H9 (cell line): Measurements from ENCODE around the gene PNO1. TPM values are rescaled to one million over a fixed set of nuclear protein-coding genes. Genes with fewer than 3 reads are reported as not detected.

Experiments used
- DNase-seq: peaks from one replicate; pipeline ENCODE4 v3.0.0-alpha.2; 2017
- H2AFZ ChIP-seq: one replicate; pipeline ENCODE4 v1.6.1; 2013; ENCODE audit warnings: mild to moderate bottlenecking, low read length, control low read depth, moderate library complexity
- H2AK5ac ChIP-seq: 2 replicates; pipeline ENCODE4 v1.6.1; 2013; ENCODE audit warnings: low read length, control low read depth, mixed read lengths; ENCODE audit not compliant: insufficient read length
- H2BK120ac ChIP-seq: one replicate; pipeline ENCODE4 v1.6.1; 2013; ENCODE audit warnings: low read depth, mild to moderate bottlenecking, low read length, control low read depth, inconsistent platforms; ENCODE audit not compliant: poor library complexity, severe bottlenecking
- H2BK12ac ChIP-seq: 2 replicates; pipeline ENCODE4 v1.6.1; 2013; ENCODE audit warnings: low read length, control low read depth, mixed read lengths, low read depth; ENCODE audit not compliant: insufficient read length
- H2BK15ac ChIP-seq: 2 replicates; pipeline ENCODE4 v1.6.1; 2013; ENCODE audit warnings: low read depth, low read length, control low read depth
- H2BK20ac ChIP-seq: one replicate; pipeline ENCODE4 v1.6.1; 2013; ENCODE audit warnings: low read depth, mild to moderate bottlenecking, low read length, control low read depth, inconsistent platforms; ENCODE audit not compliant: poor library complexity, severe bottlenecking
- H2BK5ac ChIP-seq: 2 replicates; pipeline ENCODE4 v1.6.1; 2013; ENCODE audit warnings: low read length, control low read depth, mixed read lengths; ENCODE audit not compliant: insufficient read length
- H3K14ac ChIP-seq: 2 replicates; pipeline ENCODE4 v1.6.1; 2013; ENCODE audit warnings: low read length, control low read depth; ENCODE audit not compliant: insufficient read depth
- H3K18ac ChIP-seq: 2 replicates; pipeline ENCODE4 v1.6.1; 2013; ENCODE audit warnings: low read depth, mild to moderate bottlenecking, mixed read lengths, low read length, control low read depth; ENCODE audit not compliant: insufficient read length
- H3K23ac ChIP-seq: 2 replicates; pipeline ENCODE4 v1.6.1; 2013; ENCODE audit warnings: low read length, control low read depth, mixed read lengths, low read depth; ENCODE audit not compliant: insufficient read length
- H3K23me2 ChIP-seq: 2 replicates; pipeline ENCODE4 v1.6.1; 2013; ENCODE audit warnings: low read depth, mild to moderate bottlenecking, mixed read lengths, low read length, control low read depth; ENCODE audit not compliant: insufficient read length, poor library complexity, severe bottlenecking
- H3K27ac ChIP-seq: 2 replicates; pipeline ENCODE4 v1.5.1; 2013; ENCODE audit warnings: low read length, control low read depth, mixed read lengths, low read depth; ENCODE audit not compliant: insufficient read length
- H3K27me3 ChIP-seq: 2 replicates; pipeline ENCODE4 v1.6.1; 2013; ENCODE audit warnings: low read length, control low read depth, inconsistent platforms; ENCODE audit not compliant: insufficient read depth
- H3K4ac ChIP-seq: 2 replicates; pipeline ENCODE4 v1.6.1; 2013; ENCODE audit warnings: low read depth, mild to moderate bottlenecking, control low read depth, inconsistent platforms, low read length, moderate library complexity
- H3K4me1 ChIP-seq: 2 replicates; pipeline ENCODE4 v1.6.1; 2013; ENCODE audit warnings: low read length, control low read depth, inconsistent platforms; ENCODE audit not compliant: insufficient read depth
- H3K4me2 ChIP-seq: 2 replicates; pipeline ENCODE4 v1.6.1; 2013; ENCODE audit warnings: low read length, control low read depth, mixed read lengths; ENCODE audit not compliant: insufficient read length, insufficient read depth
- H3K56ac ChIP-seq: 2 replicates; pipeline ENCODE4 v1.6.1; 2013; ENCODE audit warnings: low read depth, mild to moderate bottlenecking, mixed read lengths, low read length, control low read depth; ENCODE audit not compliant: insufficient read length
- H3K79me1 ChIP-seq: 2 replicates; pipeline ENCODE4 v1.6.1; 2013; ENCODE audit warnings: low read depth, mild to moderate bottlenecking, moderate library complexity, low read length, control low read depth, inconsistent platforms; ENCODE audit not compliant: insufficient read depth, poor library complexity, severe bottlenecking
- H3K79me2 ChIP-seq: 2 replicates; pipeline ENCODE4 v1.6.1; 2013; ENCODE audit warnings: low read length, control low read depth, inconsistent platforms; ENCODE audit not compliant: insufficient read depth
- H3K9ac ChIP-seq: 2 replicates; pipeline ENCODE4 v1.6.1; 2013; ENCODE audit warnings: low read length, control low read depth, mixed read lengths; ENCODE audit not compliant: insufficient read length; ENCODE audit errors: extremely low read depth
- H3K9me3 ChIP-seq: one replicate; pipeline ENCODE4 v1.6.1; 2013; ENCODE audit warnings: low read depth, low read length, inconsistent platforms; ENCODE audit not compliant: control insufficient read depth
- H3T11ph ChIP-seq: one replicate; pipeline ENCODE4 v1.6.1; 2013; ENCODE audit warnings: mild to moderate bottlenecking, low read length, control low read depth, inconsistent platforms
- H4K20me1 ChIP-seq: one replicate; pipeline ENCODE4 v1.6.1; 2013; ENCODE audit not compliant: control insufficient read depth, insufficient read length, insufficient read depth
- H4K5ac ChIP-seq: 2 replicates; pipeline ENCODE4 v1.6.1; 2013; ENCODE audit warnings: low read depth, mild to moderate bottlenecking, mixed read lengths, low read length, control low read depth; ENCODE audit not compliant: insufficient read length
- H4K8ac ChIP-seq: replicated peaks from 2 replicates; pipeline ENCODE4 v1.6.1; 2013; ENCODE audit warnings: low read length, control low read depth, mixed read lengths, low read depth; ENCODE audit not compliant: insufficient read length
- H4K91ac ChIP-seq: 2 replicates; pipeline ENCODE4 v1.6.1; 2013; ENCODE audit warnings: low read depth, mild to moderate bottlenecking, moderate library complexity, mixed read lengths, low read length, control low read depth; ENCODE audit not compliant: insufficient read length
- H3K27ac Mint-ChIP-seq, 3 experiments: 2 replicates in 2 of 3; 3 replicates in 1 of 3; pipeline ENCODE4 v1.8.0; 2020 to 2021; ENCODE audit warnings: mixed read lengths in 3 of 3, mild to moderate bottlenecking in 1 of 3, moderate library complexity in 1 of 3
- H3K27me3 Mint-ChIP-seq: 2 replicates; pipeline ENCODE4 v1.8.0; 2021; ENCODE audit warnings: low read depth, mild to moderate bottlenecking, moderate library complexity, mixed read lengths
- H3K36me3 Mint-ChIP-seq, 3 experiments: 2 replicates in 2 of 3; 3 replicates in 1 of 3; pipeline ENCODE4 v1.8.0; 2020 to 2021; ENCODE audit warnings: low read depth in 3 of 3, mixed read lengths in 3 of 3; ENCODE audit not compliant: insufficient read depth in 1 of 3
- H3K4me1 Mint-ChIP-seq, 2 experiments: 2 replicates each; pipeline ENCODE4 v1.8.0; 2020; ENCODE audit warnings: mixed read lengths in 2 of 2
- H3K4me3 Mint-ChIP-seq, 2 experiments: 2 replicates in 1 of 2; 3 replicates in 1 of 2; pipeline ENCODE4 v1.8.0; 2020 to 2021; ENCODE audit warnings: mild to moderate bottlenecking in 2 of 2, mixed read lengths in 2 of 2, moderate library complexity in 1 of 2
- H3K9me3 Mint-ChIP-seq, 2 experiments: 2 replicates in 1 of 2; 3 replicates in 1 of 2; pipeline ENCODE4 v1.8.0; 2020; ENCODE audit warnings: mild to moderate bottlenecking in 2 of 2, mixed read lengths in 2 of 2, moderate library complexity in 1 of 2
- CTCF ChIP-seq: fragments of 200-600 bp; sonication (generic); conservative IDR thresholded peaks from 3 replicates; pipeline ENCODE4 v1.8.0; 2021; ENCODE audit warnings: antibody characterized with exemption, mild to moderate bottlenecking
- WGBS: extraction: QIAGEN DNeasy Blood & Tissue Kit; methylation state at CpG from one replicate; pipeline ENCODE4 v1.1.7; 2013; ENCODE audit warnings: missing lambda C conversion rate, low lambda C conversion rate, mixed read lengths; ENCODE audit not compliant: insufficient read length; ENCODE audit errors: extremely low coverage; 5-methylcytosine and 5-hydroxymethylcytosine counted together
- long read RNA-seq: library from polyadenylated mRNA; unstranded; transcript quantifications from one replicate; pipeline ENCODE4 v2.0.0, GENCODE V29; 2020
- total RNA-seq: library from RNA; stranded (reverse); gene quantifications from 2 replicates; pipeline ENCODE4 v1.2.1, GENCODE V29; 2021

Gene PNO1
- total RNA-seq, result 46.4 and 46.5 TPM in 2 replicates
- long read RNA-seq, transcript PNO1-201 (7 exons, 2,286 nt), result major isoform, 479 of 529 reads
- long read RNA-seq, partial matches to known transcripts, result 13 of 529 reads
- long read RNA-seq, other reads (novel, unspliced or antisense), result 36 of 529 reads

- Histone ChIP-seq H2AK5ac (no peak within 1 kb of the TSS), H3K79me2 (peaks cover 10% of the 10 kb centered on the region; the same call in 1 of the 2 replicates), H3K23me2 (no peaks in the 10 kb centered on the region), H2BK15ac (no peak within 1 kb of the TSS), H3K9me3 (no peaks in the 10 kb centered on the region), H4K91ac (no peak within 1 kb of the TSS), H3K18ac (peak within 1 kb of the TSS; percentile 97), H3K27me3 (no peaks in the 10 kb centered on the region), H3T11ph (no peak within 1 kb of the TSS), H3K23ac (no peak within 1 kb of the TSS), H3K9ac (peak within 1 kb of the TSS; percentile 98), H3K27ac (peak within 1 kb of the TSS; percentile 77), H3K56ac (peak within 1 kb of the TSS; percentile 45), H4K8ac (peak within 1 kb of the TSS; percentile 54), H3K79me1 (no peaks in the 10 kb centered on the region), H3K4me1 (no peaks in the 10 kb centered on the region), H2BK12ac (no peak within 1 kb of the TSS), H4K20me1 (no peaks in the 10 kb centered on the region), H3K4ac (no peak within 1 kb of the TSS), H2BK20ac (no peak within 1 kb of the TSS), H2BK5ac (peak within 1 kb of the TSS; percentile 84), H2BK120ac (no peak within 1 kb of the TSS), H2AFZ (peak within 1 kb of the TSS; percentile 9), H3K14ac (peak within 1 kb of the TSS; percentile 95), H4K5ac (peak within 1 kb of the TSS; percentile 83), H3K4me2 (peak within 1 kb of the TSS; percentile 77)
- H3K27ac Mint-ChIP-seq, result peak within 1 kb of the TSS; percentile 100
- peaks cover 12% of the 10 kb centered on the region in 2 experiments for H3K4me1 Mint-ChIP-seq
- DNase-seq, result peak; percentile 94
- no peak for TF ChIP-seq CTCF
- H3K36me3 Mint-ChIP-seq, result peaks cover 24 to 37% (median 31%) of the 10 kb centered on the region in 3 experiments; a peak in 6 of 7 replicates
- peaks cover 0 to 2% of the 10 kb centered on the region in 2 experiments; a peak in 2 of 5 replicates for H3K9me3 Mint-ChIP-seq
- no peaks in the 10 kb centered on the region for H3K27me3 Mint-ChIP-seq
- peak within 1 kb of the TSS; percentile 96 to 98 for H3K4me3 Mint-ChIP-seq
- no CpG with 5 or more reads among the region's 44 CpGs for WGBS
Measured at GRCh38 chr2:68157402-68158133, at the start of gene PNO1. PNO1 (plus strand) TSS chr2:68157888; CDS start chr2:68157935, 47 bp downstream.
